ENCODE results near the gene PTPN3. TPM values are rescaled to one million over a fixed set of nuclear protein-coding genes. Genes with fewer than 3 reads are reported as not detected.

The PTPN3 gene
- total RNA-seq, 1 experiment from 2014 or later, result 25.0 TPM

- Mint-ChIP-seq H3K4me3 (ENCODE audit: low read depth, unreplicated experiment) (no peak overlapping the region), H3K27ac (ENCODE audit: unreplicated experiment) (no peak overlapping the region), H3K4me1 (ENCODE audit: low read depth, unreplicated experiment) (no peaks in the 10 kb centered on the region), H3K27me3 (ENCODE audit: unreplicated experiment) (no peaks in the 10 kb centered on the region), H3K9me3 (ENCODE audit: low read depth, unreplicated experiment) (no peaks in the 10 kb centered on the region), H3K36me3 (ENCODE audit: insufficient read depth, unreplicated experiment) (no peaks in the 10 kb centered on the region)
- CTCF ChIA-PET, result no interaction called here
- TF ChIP-seq, protein P1, sequence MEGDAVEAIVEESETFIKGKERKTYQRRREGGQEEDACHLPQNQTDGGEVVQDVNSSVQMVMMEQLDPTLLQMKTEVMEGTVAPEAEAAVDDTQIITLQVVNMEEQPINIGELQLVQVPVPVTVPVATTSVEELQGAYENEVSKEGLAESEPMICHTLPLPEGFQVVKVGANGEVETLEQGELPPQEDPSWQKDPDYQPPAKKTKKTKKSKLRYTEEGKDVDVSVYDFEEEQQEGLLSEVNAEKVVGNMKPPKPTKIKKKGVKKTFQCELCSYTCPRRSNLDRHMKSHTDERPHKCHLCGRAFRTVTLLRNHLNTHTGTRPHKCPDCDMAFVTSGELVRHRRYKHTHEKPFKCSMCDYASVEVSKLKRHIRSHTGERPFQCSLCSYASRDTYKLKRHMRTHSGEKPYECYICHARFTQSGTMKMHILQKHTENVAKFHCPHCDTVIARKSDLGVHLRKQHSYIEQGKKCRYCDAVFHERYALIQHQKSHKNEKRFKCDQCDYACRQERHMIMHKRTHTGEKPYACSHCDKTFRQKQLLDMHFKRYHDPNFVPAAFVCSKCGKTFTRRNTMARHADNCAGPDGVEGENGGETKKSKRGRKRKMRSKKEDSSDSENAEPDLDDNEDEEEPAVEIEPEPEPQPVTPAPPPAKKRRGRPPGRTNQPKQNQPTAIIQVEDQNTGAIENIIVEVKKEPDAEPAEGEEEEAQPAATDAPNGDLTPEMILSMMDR (IDR thresholded peaks at IDR 0.05; ENCODE audit: unreplicated experiment), result no peak
- no peak for DNase-seq
- no TSS peak for BruUV-seq (replicated peaks)
- intact Hi-C loops (cut with micrococcal nuclease; ENCODE audit: unreplicated experiment), result no loop called here
Observed at GRCh38 chr9:109354190-109354589, 143.9 kb downstream of the PTPN3 start.

DNA sequence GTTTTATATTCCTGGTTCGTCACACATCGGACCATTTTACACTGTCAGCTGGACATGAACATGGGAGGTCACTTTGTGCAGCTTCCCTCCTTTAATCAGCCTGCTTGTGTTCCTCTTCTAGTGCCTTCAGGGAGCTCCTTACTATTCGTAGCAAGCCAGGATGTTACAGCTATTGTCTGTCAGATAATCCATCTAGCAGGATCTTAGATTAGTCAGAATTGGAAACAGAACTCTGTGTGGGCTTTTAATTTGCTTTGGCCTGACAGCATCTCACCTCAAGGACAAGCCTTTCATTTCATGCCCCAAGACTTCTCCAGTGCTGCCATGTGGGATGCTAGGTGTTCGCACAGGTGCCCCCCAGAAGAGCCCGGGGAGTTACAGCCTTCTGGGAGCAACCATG lies 147.1 kb downstream of the PTPN3 start:
- no peak overlapping the region for H3K27ac Mint-ChIP-seq (ENCODE audit: unreplicated experiment)

DNA sequence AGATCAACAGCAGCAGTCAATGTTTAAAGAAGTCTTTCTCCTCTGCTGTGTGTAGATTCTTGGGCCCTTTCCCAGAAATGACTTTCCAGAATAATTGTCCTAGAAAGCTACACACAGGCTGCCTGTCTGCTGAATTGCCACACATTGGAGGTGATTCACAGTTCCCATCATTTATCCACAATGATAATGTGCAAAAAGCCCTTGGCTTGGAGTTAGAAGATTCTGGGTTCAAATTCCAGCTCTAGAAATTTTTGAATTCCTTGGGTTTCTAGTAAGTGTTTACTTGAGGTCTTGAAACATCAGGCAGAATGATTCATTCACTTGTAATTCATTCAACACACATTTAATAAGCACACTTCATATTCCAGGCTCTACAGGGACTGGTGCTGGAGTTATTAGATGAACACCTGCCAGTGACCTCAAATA lies 148.7 kb downstream of the PTPN3 start:
- Mint-ChIP-seq H3K9me3 (ENCODE audit: low read depth, unreplicated experiment) (no peaks in the 10 kb centered on the region), H3K27me3 (ENCODE audit: unreplicated experiment) (no peaks in the 10 kb centered on the region), H3K36me3 (ENCODE audit: insufficient read depth, unreplicated experiment) (peaks cover 4% of the 10 kb centered on the region), H3K4me3 (ENCODE audit: low read depth, unreplicated experiment) (no peak overlapping the region), H3K4me1 (ENCODE audit: low read depth, unreplicated experiment) (peaks cover 5% of the 10 kb centered on the region), H3K27ac (ENCODE audit: unreplicated experiment) (no peak overlapping the region)
- no TSS peak for BruUV-seq (replicated peaks)
- TF ChIP-seq, protein P1 (IDR thresholded peaks at IDR 0.05; ENCODE audit: unreplicated experiment), result no peak
- CTCF ChIA-PET, result interaction anchor here (0.6 to 1.3 kb wide), 2 partner anchors 18 to 21 kb away, joined by 3 read pairs; no protein-coding TSS in a partner anchor
- intact Hi-C loops (cut with micrococcal nuclease; ENCODE audit: unreplicated experiment), result loop anchor here (5.0 to 10.0 kb wide), 2 partner anchors 105 to 157 kb away; no protein-coding TSS in a partner anchor
- DNase-seq, result no peak

More for the DNA sequence above, 147.1 kb downstream of the PTPN3 start:
- TF ChIP-seq, protein P1 (IDR thresholded peaks at IDR 0.05; ENCODE audit: unreplicated experiment), result no peak
- DNase-seq, result no peak
- BruUV-seq (replicated peaks), result no TSS peak
- Mint-ChIP-seq H3K4me1 (ENCODE audit: low read depth, unreplicated experiment) (peaks cover 5% of the 10 kb centered on the region), H3K36me3 (ENCODE audit: insufficient read depth, unreplicated experiment) (no peaks in the 10 kb centered on the region), H3K9me3 (ENCODE audit: low read depth, unreplicated experiment) (no peaks in the 10 kb centered on the region), H3K27me3 (ENCODE audit: unreplicated experiment) (no peaks in the 10 kb centered on the region), H3K4me3 (ENCODE audit: low read depth, unreplicated experiment) (no peak overlapping the region)
- CTCF ChIA-PET, result no interaction called here
- intact Hi-C loops (cut with micrococcal nuclease; ENCODE audit: unreplicated experiment), result no loop called here

DNA sequence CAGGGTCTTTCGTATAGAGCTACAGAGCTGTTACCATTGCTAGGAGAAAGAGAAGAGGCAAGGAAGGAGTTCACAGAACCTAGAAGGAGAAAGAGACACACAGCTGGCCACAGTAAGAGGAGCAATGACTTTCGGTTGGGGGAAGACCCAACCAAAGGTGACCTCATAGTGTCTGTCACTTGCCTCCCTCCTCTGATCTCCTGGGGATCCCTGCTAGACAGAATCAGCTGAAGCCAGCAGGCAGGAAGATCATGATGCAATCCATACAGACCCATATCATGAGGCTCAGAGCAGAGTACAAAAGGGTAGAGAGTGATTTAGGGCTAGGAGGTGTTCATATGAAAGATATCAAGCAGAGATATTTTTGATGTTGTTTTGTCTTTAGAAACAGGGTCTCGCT lies 151.2 kb downstream of the PTPN3 start:
- no peak overlapping the region for H3K4me3 Mint-ChIP-seq (ENCODE audit: low read depth, unreplicated experiment)
- peaks cover 4% of the 10 kb centered on the region for H3K36me3 Mint-ChIP-seq (ENCODE audit: insufficient read depth, unreplicated experiment)
- intact Hi-C loops (cut with micrococcal nuclease; ENCODE audit: unreplicated experiment), result loop anchor here (5.0 to 10.0 kb wide), 2 partner anchors 102 to 155 kb away; no protein-coding TSS in a partner anchor
- H3K27ac Mint-ChIP-seq (ENCODE audit: unreplicated experiment), result no peak overlapping the region
- H3K9me3 Mint-ChIP-seq (ENCODE audit: low read depth, unreplicated experiment), result no peaks in the 10 kb centered on the region
- peaks cover 5% of the 10 kb centered on the region for H3K4me1 Mint-ChIP-seq (ENCODE audit: low read depth, unreplicated experiment)
- CTCF ChIA-PET, result interaction anchor here (2.5 kb wide), 1 partner anchor 16 kb away, joined by 19 read pairs; no protein-coding TSS in a partner anchor
- no peaks in the 10 kb centered on the region for H3K27me3 Mint-ChIP-seq (ENCODE audit: unreplicated experiment)
- DNase-seq, result no peak
- TF ChIP-seq, protein P1 (IDR thresholded peaks at IDR 0.05; ENCODE audit: unreplicated experiment), result no peak
- BruUV-seq (replicated peaks), result no TSS peak
